GM21381 (cell line): ENCODE data around the gene SH2D4B.

Experiments used
- ATAC-seq: cut with Tn5 transposase; IDR thresholded peaks from one replicate; pipeline ENCODE4 v1.9.1; 2021; ENCODE audit warnings: mild to moderate bottlenecking, moderate library complexity; ENCODE audit not compliant: unreplicated experiment

SH2D4B gene

DNA sequence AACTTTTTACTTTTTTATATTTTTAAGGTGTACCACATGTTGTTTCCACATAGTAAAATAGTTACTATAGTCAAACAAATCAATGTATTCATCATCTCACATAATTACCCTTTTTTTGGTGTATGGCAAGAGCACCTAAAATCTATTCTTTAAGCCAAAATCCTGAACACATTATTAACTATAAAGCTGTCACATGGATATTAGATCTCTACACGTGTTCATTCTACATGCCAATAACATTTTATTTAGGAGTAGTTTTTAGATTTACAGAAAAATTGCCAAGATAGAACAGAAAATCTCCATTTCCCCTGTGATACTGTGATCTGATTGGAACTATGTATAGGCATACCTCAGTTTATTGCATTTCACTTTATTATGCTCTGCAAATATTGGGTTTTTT, 137.1 kb downstream of the SH2D4B start:
- no peak for ATAC-seq

DNA sequence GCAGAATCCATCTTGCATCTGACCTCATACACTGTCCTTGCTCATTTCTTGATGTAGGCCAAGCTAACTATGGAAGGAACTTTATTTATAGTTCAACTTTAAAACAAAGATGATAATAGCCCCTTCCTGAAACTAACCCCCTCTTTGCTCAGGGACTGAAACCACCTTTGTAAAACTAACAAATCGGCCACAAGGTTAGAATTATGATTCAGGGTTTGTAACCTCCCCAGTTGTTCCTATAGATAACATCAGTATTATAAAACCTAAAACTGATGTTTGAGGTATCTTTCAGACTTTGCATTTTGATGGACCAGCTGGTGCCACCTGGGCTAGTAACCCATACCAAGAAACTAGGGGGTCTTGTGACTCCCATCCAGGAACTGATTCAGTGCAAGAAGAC, 143.4 kb downstream of the SH2D4B start:
- ATAC-seq: no peak

DNA sequence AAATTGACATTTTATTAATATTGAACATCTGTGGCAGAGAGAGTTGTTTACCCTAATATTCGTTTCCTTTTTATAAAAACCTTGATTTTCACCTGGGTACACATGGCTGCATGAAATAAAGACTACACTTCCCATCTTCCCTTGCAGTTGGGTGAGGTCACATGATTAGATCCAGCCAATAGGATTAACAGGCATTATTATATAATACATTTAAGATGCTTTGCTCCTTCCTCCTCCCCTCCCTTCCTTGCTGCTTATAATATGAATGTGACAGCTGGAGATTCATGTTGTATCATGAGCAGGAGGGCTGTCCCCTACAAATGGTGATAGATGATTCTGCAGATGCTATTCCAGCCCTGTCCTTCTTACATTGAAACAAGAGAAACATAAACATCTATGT, 146.6 kb downstream of the SH2D4B start:
- ATAC-seq: peak; percentile 79

GRCh38 chr10:80685355-80685754, 147.7 kb downstream of the SH2D4B start:
- ATAC-seq: no peak

DNA sequence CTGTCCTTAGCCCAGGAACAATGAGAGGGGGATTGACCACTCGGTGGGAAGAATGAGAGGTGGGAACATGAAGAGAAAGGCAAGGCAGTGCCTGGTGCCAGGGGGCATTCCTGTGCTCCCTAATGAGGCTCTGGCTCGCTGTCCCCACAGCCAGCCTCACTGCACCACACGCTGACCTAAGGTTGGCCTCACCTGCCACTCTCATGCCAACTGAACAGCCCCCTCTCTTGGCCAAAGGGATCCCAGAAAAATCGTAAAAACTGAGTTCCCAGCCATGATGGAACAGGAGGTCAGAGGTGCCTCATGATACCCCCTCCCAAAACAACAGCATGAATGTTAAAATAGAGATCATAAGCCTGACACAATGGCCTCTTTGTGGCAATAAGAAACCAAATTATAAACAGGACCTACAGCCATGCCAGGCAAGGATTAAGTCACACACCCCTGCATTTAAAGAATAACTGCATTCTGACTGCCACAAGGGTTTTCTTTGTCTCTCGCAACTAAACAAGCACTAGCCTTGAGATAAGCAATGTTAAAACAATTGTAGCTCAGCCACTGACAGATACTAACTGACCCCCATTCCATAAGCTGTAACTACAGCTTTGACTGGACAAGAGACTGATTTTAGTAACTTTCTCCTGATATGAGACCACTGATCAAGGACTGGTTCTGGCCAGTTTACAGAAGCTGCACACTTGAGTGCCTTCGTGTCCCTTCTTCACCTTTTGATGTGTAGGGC, 149.2 kb downstream of the SH2D4B start:
- no peak for ATAC-seq

- no peak for ATAC-seq
Observed at GRCh38 chr10:80687476-80687789, 149.7 kb downstream of the SH2D4B start.

DNA sequence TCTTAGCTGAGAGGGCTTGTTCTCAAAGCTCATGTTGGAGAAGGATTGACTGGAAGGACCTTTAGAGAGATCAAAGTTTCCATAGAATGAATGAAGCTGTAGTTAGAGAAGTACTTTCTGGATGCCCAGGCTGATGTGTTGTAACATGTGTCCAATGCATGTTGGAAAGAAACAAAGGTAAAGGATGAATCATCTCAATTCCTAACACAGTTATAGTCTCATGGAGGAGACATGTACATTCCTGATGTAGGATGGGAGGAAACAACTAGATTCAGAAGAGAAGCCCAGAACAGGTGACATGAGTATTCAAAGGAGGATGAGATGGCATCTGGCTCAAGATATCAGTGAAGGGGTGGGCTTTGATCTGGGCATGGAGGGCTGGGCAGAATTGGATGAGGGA, 152.7 kb downstream of the SH2D4B start:
- ATAC-seq: no peak

GRCh38 chr10:80691441-80691840, 153.7 kb downstream of the SH2D4B start:
- ATAC-seq: no peak

DNA sequence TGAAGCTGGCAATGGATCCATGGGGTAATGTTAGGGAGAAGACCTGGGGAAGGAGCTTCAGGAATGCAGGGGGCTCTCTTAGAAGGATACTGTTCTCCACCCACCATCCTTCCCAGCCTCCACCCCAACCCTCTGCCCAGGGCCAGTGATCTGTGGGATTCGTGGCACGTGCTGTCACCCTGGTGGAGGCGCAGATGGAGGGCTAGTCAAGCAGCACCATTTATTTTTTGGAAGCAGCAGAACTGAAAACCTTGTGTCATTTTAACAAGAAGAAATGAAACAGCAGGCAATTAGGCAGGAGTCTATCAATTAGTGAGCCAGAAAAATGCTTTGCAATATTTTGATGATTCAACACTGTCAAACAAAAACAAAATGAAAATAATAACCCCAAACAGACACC, 155.9 kb downstream of the SH2D4B start:
- ATAC-seq: no peak

- ATAC-seq: no peak
Observed at GRCh38 chr10:80694930-80695329, 157.2 kb downstream of the SH2D4B start.
